Ascending aorta (tissue), 2 donors: ENCODE results near the gene FADS3. TPM values are rescaled to one million over a fixed set of nuclear protein-coding genes. Genes with fewer than 3 reads are reported as not detected.

Source experiments
- DNase-seq, 2 donors: peaks; one replicate each; pipeline ENCODE4 v3.0.0-alpha.2; 2019; ENCODE audit warnings: low spot score in 2 of 2
- H3K27ac ChIP-seq, 2 donors: fragments of 200-600 bp; sonication (generic); one replicate each; pipeline ENCODE4 v1.5.1; 2016 to 2017; ENCODE audit warnings: mild to moderate bottlenecking in 1 of 2
- H3K27me3 ChIP-seq: fragments of 200-600 bp; sonication (generic); one replicate; pipeline ENCODE4 v1.5.1; 2017
- H3K36me3 ChIP-seq, 2 donors: fragments of 200-600 bp; sonication (generic); one replicate each; pipeline ENCODE4 v1.5.1; 2016
- H3K4me1 ChIP-seq, 2 donors: fragments of 200-600 bp; sonication (generic); one replicate each; pipeline ENCODE4 v1.5.1; 2016 to 2017; ENCODE audit warnings: mild to moderate bottlenecking in 1 of 2
- H3K4me3 ChIP-seq, 2 donors: fragments of 200-600 bp; sonication (generic); one replicate each; pipeline ENCODE4 v1.5.1; 2016 to 2017; ENCODE audit warnings: mild to moderate bottlenecking in 1 of 2
- H3K9me3 ChIP-seq, 2 donors: fragments of 200-600 bp; sonication (generic); one replicate each; pipeline ENCODE4 v1.5.1; 2016
- intact Hi-C: fragments of 100-400 bp; cut with DNase I; formaldehyde crosslinking; loops from one replicate; pipeline ENCODE4 v1.15.1; 2023
- total RNA-seq: library from RNA; depleted of rRNA; stranded (reverse); fragments of >200 nt; gene quantifications from one replicate; pipeline ENCODE4 v1.1.0, GENCODE V29; 2016
- TF ChIP-seq, protein P1 (sequence below), 3 experiments: fragments of 200-600 bp in 2 of 3; fragments of 450-650 bp in 1 of 3; sonication (generic) in 2 of 3; IDR thresholded peaks; one replicate each; pipeline ENCODE4 v1.5.1; 2016 to 2019; ENCODE audit warnings: antibody characterized with exemption in 3 of 3, mild to moderate bottlenecking in 1 of 3, moderate library complexity in 1 of 3

Gene FADS3
- total RNA-seq, 1 donor from 2014 or later, result 191 TPM

DNA sequence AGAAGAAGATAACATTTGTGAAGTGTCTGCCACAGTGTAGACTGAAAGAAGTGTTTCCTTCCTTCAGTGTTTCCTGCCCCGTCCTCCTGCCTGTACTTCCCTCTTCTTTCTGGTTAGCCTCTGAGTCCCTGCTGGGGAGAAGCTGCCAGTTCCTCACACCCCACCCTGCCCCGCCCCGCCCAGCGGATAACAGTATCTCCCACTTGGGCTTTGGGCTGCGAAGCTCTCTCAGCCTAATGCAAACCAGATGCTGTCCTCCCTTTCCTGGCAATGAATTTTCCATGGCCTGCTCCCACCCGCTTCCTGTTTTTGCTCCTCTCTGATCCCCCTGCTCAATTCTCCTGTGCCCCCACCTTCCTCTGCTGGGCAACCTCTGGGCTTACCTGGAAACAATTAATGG, 31.2 kb upstream of the FADS3 start:
- H3K4me3 ChIP-seq, result no peak overlapping the region
- H3K27me3 ChIP-seq, result no peaks in the 10 kb centered on the region
- peaks cover 0 to 8% of the 10 kb centered on the region in 2 donors for H3K4me1 ChIP-seq
- TF ChIP-seq, protein P1, sequence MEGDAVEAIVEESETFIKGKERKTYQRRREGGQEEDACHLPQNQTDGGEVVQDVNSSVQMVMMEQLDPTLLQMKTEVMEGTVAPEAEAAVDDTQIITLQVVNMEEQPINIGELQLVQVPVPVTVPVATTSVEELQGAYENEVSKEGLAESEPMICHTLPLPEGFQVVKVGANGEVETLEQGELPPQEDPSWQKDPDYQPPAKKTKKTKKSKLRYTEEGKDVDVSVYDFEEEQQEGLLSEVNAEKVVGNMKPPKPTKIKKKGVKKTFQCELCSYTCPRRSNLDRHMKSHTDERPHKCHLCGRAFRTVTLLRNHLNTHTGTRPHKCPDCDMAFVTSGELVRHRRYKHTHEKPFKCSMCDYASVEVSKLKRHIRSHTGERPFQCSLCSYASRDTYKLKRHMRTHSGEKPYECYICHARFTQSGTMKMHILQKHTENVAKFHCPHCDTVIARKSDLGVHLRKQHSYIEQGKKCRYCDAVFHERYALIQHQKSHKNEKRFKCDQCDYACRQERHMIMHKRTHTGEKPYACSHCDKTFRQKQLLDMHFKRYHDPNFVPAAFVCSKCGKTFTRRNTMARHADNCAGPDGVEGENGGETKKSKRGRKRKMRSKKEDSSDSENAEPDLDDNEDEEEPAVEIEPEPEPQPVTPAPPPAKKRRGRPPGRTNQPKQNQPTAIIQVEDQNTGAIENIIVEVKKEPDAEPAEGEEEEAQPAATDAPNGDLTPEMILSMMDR (IDR thresholded peaks at IDR 0.05), result no peak
- H3K36me3 ChIP-seq, result no peaks in the 10 kb centered on the region
- DNase-seq, result peak in 1 of 2 donors; percentile 88
- H3K9me3 ChIP-seq, result no peaks in the 10 kb centered on the region
- intact Hi-C loops, result no loop called here
- H3K27ac ChIP-seq, result peak overlapping the region; percentile 52 to 75

GRCh38 chr11:61921446-61921845, 30.1 kb upstream of the FADS3 start:
- Histone ChIP-seq H3K27me3 (no peaks in the 10 kb centered on the region), H3K4me1 (peaks cover 3 to 8% of the 10 kb centered on the region in 2 donors), H3K36me3 (no peaks in the 10 kb centered on the region), H3K4me3 (no peak overlapping the region), H3K9me3 (no peaks in the 10 kb centered on the region), H3K27ac (no peak overlapping the region)
- TF ChIP-seq, protein P1 (IDR thresholded peaks at IDR 0.05), result no peak
- peak in 1 of 2 donors; percentile 30 for DNase-seq
- intact Hi-C loops, result no loop called here

DNA sequence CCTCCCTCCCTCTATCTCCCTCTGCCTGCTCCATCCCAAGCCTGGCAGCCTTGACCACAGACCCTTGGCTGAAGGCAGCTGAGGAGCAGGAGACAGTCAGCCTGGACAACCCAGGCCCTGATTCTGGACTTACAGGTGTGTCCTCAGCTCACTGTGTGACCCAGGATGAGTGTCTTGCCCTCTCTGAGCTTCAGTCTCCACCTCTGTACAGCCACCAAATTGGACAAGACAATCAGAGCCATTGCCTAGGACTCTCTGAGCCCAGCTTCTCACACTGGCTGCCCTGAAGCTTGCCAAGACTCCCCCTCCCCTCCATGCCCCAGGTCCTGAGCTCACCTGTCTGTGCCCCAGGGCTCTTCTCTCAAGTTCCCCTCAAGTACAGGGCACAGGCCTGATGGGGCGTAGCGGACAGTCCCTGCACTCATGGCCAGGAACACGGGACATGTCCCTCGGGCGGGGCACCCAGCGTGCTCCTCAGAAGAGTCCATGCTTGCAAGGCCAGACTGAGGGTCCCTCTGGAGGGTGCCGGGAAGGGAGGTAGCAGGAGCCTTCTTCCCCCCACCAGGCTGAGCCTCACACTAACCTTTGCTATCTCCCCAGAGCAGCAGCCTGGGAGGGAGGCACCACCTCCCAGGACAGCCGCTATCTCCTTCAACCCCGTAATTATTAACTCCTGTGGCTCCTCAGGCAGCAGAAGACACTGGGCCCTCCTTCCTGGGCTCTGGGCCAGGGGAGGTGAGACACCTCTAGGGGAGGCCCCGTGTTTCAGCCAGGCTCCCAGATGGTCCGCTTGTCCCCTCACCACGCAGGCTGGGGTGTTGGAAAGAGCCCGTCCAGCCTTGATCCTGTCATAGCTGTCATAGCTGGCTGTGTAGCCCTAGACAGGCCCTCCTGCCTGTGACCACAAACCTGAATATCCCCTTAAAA, 28.6 kb upstream of the FADS3 start:
- H3K4me3 ChIP-seq, result no peak overlapping the region
- intact Hi-C loops, result no loop called here
- H3K27me3 ChIP-seq, result no peaks in the 10 kb centered on the region
- no peaks in the 10 kb centered on the region for H3K36me3 ChIP-seq
- TF ChIP-seq, protein P1 (IDR thresholded peaks at IDR 0.05), result no peak
- peak overlapping the region in 1 of 2 donors; percentile 29 for H3K27ac ChIP-seq
- peak in 1 of 2 donors; percentile 61 for DNase-seq
- H3K4me1 ChIP-seq, result peaks cover 3 to 8% of the 10 kb centered on the region in 2 donors
- H3K9me3 ChIP-seq, result no peaks in the 10 kb centered on the region

- DNase-seq, result peak in 1 of 2 donors; percentile 65
- TF ChIP-seq, protein P1 (IDR thresholded peaks at IDR 0.05), result no peak
- peak overlapping the region in 1 of 2 donors; percentile 29 for H3K27ac ChIP-seq
- no peak overlapping the region for H3K4me3 ChIP-seq
- H3K9me3 ChIP-seq, result no peaks in the 10 kb centered on the region
- H3K27me3 ChIP-seq, result no peaks in the 10 kb centered on the region
- intact Hi-C loops, result no loop called here
- H3K4me1 ChIP-seq, result peaks cover 3 to 8% of the 10 kb centered on the region in 2 donors
- no peaks in the 10 kb centered on the region for H3K36me3 ChIP-seq
Measured at GRCh38 chr11:61918938-61919704, 27.8 kb upstream of the FADS3 start.

DNA sequence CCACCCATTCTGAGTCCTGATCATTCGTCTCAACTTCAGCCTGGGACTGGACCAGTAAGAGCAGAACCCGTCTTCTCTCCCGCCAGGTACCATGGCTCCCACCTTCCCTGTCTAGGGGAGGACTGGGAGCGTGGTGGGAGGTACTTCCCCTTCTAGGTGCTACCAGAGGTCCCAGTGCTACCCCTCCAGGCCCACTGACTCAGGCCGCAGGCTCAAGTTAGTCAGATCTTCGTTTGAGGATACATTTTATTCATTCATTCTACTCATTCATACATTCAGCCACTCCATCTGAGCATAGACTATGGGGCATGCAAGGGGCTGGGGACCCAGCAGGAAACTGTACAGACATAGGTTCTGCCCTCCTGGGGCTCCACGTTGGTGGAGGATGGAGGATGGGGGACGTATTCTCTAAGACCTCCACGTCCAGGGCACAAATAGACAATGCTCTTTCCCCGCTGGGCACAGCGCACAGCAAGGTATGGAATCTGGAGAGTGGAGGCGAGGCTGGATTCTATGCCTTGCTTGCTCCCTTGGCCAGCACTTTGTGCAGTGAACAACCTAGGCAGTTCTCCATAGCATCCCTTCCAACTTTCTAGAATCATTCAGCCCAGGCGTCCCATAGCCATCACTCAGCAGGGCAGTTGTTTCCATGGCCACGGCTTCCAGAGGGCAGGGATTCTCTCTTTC, 27.0 kb upstream of the FADS3 start:
- H3K27me3 ChIP-seq, result no peaks in the 10 kb centered on the region
- intact Hi-C loops, result no loop called here
- H3K27ac ChIP-seq, result peak overlapping the region; percentile 39 to 54
- no peak for DNase-seq
- H3K4me3 ChIP-seq, result peak overlapping the region; percentile 67 to 90
- H3K4me1 ChIP-seq, result peaks cover 3 to 8% of the 10 kb centered on the region in 2 donors
- H3K36me3 ChIP-seq, result no peaks in the 10 kb centered on the region
- TF ChIP-seq, protein P1 (IDR thresholded peaks at IDR 0.05), result no peak
- H3K9me3 ChIP-seq, result no peaks in the 10 kb centered on the region
